Measurements from ENCODE around the gene GMPR.
"Not testable (repeated sequence)": the region's sequence is repeated elsewhere in the genome, so short reads cannot be mapped to it uniquely, and the experiment has no call there.

Gene GMPR

DNA sequence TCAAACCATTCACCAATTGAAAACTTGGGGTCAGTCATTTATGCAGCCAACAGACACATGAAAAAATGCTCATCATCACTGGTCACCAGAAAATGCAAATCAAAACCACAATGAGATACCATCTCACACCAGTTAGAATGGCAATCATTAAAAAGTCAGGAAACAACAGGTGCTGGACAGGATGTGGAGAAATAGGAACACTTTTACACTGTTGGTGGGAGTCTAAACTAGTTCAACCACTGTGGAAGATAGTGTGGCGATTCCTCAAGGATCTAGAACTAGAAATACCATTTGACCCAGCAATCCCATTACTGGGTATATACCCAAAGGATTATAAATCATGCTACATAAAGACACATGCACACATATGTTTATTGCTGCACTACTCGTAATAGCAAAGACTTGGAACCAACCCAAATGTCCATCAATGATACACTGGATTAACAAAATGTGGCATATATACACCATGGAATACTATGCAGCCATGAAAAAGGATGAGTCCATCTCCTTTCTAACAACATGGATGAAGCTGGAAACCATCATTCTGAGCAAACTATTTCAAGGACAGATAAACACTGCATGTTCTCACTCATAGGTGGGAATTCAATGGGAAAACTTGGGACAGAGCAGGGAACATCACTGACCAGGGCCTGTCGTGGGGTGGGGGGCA, 13.2 kb upstream of the GMPR start:
- not testable (repeated sequence) for DNase-seq (ENCODE audit: low read depth in 2 of 2)

DNA sequence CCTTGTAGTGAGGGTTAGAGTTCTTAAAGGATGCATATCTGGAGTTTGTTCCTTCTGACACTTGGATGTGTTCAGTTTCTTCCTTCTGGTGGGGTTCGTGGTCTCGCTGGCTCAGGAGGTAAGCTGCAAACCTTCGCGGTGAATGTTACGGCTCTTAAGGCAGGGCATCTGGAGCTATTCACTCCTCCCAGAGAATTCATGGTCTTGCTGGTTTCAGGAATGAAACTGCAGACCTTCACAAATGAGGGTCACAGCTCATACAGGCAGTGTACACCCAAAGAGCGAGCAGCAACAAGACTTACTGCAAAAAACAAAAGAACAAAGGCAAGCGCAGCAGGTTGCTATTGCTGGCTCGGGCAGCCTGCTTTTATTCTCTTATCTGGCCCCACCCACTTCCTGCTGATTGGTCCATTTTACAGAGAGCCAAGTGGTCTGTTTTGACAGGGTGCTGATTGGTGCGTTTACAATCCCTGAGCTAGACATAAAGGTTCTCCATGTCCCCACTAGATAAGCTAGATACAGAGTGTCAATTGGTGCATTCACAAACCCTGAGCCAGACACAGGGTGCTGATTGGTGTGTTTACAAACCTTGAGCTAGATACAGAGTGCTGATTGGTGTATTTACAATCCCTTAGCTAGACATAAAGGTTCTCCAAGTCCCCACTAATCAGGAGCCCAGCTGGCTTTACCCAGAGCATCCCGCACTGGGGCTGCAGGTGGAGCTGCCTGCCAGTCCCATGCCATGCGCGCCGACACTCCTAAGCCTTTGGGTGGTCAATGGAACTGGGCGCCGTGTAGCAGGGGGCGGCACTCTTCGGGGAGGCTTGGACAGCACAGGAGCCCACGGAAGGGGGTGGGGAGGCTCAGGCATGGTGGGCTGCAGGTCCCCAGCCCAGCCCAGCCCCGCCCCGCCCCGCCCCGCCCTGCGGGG, 12.0 kb upstream of the GMPR start:
- not testable (repeated sequence) for DNase-seq (ENCODE audit: low read depth in 2 of 2)

DNA sequence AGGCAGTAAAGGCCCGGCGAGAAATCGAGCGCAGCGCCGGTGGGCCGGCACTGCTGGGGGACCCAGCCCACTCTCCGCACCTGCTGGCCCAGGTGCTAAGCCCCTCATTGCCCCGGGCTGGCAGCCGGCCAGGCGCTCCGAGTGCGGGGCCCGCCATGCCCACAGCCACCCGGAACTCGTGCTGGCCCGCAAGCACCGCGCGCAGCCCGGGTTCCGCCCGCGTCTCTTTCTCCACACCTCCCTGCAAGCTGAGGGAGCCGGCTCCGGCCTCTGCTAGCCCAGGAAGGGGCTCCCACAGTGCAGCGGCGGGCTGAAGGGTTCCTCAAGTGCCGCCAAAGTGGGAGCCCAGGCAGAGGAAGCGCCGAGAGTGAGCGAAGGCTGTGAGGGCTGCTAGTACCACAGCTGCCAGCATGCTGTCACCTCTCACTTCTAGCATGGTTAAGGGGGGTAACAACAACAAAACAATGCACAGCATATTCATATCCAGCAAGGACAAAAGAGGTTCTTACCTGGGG, 11.3 kb upstream of the GMPR start:
- no peak for DNase-seq (ENCODE audit: low read depth in 2 of 2)

DNA sequence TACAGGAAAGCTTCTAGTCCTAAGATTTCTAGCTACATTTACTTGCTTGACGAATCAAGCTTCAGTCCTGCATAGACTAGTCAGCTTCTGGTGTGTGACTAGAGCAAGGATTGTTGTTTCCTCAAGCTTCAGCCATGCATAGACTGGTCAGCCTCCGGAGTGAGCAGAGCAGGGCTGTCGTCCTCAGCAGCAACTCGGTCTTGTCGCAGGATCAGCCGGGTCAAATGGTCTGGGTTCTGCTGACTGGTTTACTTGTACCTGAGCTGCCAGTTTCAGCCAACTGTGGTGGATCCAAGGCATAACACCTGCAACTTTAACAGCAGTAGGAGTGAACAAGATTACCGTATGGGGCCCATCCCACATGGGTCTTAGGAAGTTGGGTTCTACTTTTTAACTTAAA, 10.8 kb upstream of the GMPR start:
- no peak for DNase-seq (ENCODE audit: low read depth in 2 of 2)

DNA sequence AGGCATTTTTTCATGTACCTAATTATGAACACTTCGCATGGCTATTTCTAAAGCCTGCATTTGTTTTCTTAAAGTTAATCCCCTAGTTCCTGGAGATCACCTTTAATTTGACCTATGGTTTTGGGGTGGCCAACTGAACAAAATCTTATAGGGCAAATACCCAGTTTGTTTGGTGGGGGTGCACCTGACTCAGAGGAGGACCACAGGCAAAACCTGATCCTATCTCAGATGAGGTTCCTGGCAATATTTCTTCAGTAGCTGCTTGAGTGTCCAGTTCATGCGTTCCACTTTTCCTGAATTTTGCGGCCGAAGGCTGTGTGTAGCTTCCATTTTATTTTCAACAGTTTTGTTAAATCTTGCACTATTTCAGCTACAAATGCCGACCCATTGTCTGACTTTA, 10.3 kb upstream of the GMPR start:
- DNase-seq (ENCODE audit: low read depth in 2 of 2): no peak

DNA sequence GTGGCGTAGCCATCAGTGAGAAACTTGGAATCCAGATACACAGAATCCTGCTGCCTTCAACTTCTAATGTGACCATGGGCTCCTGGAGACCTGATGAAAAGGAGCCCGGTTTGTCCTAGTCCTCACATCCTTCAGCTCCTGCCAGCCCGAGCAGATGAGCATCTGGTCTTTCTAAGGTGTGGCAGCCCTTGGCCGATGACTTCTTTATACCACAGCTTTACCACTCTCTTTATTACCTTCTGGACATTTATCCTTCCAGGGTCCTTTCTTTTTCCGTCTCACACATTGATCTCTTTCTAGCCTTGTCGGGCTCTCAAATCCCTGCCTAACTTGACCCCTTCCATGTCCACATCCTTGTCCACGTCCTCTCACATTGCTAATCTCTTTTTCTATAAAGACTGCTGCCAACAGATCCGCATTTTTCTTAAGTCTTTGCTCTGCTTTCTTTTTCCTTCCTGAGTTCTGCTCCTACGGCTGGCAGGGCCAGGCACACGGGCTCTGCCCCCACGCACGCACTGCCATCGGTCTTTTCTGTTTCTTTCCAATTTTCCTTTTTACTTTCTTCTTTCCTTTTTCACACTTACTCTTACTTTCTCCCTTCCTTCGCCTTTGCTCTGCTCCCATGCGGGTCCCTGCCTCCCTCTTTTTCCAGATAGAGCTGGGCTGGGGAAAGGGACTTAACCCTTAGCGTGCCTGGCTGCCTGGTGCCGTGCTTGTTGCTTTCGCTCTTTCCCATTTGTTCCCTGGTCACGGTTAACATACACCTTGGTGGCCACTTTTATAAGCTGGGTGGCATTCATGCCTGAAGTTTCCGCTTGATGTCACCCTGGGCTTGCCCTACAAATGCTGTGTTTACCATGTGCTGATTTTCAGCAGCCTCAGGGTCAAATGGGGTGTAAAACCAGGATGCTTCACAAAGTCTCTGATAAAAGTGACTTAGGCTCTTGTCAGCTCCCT, 9.4 kb upstream of the GMPR start:
- DNase-seq (ENCODE audit: low read depth in 2 of 2): no peak

DNA sequence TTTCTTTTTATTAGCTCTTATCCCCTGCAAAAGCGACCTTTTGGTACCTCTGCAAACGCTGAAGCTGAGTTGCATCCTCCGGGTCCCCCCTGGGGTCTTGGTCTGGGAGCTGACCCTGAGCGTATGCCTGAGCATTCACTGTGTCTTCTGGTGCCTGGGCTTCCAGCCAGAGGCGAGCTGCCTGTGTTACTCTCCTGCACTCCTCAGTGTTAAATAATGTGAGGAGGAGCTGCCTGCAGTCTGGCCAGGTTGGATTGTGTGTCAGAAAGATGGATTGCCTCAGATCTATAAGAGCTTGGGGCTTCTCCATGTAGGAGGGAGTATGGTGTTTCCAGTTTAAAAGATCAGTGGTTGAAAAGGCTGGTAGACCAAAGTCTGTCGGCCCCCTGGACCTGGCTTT, 8.7 kb upstream of the GMPR start:
- DNase-seq (ENCODE audit: low read depth in 2 of 2): no peak

DNA sequence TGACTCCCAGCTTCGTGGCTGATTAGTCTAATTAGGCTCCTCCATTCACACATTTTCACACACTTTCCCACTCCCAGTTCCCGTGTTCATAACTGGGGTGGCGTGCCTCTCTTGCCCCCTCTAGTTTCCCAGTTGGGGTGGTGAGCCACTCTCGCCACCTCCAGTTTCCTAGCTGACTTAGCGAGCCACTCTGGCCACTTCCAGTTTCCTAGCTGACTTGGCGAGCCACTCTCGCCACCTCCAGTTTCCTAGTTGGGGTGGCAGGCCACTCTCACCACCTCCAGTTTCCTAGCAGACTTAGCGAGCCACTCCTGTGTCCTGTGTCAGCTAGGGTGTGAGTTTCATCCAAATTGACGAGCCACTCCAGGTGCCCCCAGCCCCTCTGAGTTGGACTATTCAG, 7.4 kb upstream of the GMPR start:
- DNase-seq (ENCODE audit: low read depth in 2 of 2): no peak

DNA sequence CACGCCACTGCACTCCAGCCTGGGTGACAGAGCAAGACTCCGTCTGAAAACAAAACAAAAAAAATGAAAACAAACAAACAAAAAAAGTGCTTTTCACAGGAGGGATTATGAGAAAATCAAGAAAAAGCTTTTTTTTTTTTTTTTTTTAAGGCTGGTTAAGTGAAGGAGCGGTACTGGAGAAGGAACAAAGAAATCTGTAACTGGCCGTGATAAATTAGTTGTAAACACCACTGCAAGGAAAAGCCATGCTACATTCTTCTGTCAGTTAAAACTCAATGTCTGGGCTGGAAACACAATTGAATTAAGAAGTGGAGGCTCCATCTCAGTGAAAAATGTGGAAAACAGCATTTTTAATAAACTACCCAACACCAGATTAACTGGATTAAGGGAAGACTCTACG, 6.3 kb upstream of the GMPR start:
- DNase-seq (ENCODE audit: low read depth in 2 of 2): no peak

DNA sequence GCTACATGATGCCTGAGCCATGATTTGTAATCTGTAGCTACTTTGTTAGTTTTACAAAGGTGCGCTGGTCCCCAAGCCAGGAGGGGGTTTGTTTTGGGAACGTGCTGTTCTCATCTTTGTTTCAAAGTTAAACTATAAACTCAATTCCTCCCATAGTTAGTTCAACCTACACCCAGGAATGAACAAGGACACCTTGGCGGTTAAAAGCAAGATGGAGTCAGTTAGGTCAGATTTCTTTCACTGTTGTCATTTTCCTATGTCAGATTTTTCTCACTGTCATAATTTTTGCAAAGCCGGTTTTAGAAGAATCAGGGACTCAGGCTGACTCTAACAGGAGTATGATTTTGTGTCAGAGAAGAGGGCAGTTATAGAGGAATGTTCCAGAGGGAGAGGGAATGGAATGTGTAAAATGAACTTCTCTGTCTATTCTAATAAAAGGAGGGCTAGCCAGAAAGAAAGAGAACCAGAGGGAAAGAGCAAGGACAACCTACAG, 2.3 kb upstream of the GMPR start:
- no peak for DNase-seq (ENCODE audit: low read depth in 2 of 2)

DNA sequence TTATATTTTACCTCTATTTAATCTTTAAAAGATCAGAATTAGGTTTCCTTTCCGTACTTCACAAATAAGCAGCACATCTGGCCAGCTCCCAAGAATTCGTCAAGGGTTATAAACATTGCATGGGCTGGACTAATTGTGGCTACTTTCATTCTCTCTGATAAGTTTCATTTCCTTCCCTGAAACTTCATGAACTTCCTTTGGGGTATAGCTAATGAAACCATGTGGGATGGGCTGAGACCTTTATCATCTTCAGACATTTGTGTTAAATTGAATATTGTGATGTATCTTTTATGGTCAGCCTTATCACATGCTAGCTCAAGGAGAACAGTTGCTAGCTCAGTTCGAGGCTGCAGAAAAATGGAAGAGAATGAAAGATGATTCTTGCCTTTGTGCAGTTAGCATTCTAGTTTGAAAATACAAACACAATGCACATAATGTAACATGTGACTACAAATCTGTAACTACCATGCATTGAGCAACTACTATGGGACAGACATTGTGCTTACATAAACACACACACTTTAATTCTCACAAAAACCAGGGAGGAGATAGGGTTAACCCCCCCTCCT, 1.7 kb upstream of the GMPR start:
- no peak for DNase-seq (ENCODE audit: low read depth in 2 of 2)

DNA sequence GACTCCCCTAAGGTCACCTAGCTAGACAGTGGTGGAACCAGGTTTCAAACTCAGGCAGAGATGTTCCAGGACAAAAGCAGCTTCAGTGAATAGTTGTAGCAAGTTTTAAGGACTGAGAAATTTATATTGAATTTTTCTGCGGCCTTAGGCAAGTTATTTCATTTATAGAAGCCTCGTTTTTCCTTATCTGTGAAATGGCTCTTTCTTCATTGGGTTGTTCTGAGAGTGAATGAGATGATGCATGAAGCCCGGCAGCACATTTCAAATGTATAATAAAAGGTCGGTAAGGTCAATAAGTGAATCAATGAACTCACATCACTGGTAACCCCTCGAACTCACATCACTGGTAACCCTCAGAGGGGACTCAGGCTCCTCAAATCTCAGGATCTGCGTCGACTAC, 1.1 kb upstream of the GMPR start:
- no peak for DNase-seq (ENCODE audit: low read depth in 2 of 2)

DNA sequence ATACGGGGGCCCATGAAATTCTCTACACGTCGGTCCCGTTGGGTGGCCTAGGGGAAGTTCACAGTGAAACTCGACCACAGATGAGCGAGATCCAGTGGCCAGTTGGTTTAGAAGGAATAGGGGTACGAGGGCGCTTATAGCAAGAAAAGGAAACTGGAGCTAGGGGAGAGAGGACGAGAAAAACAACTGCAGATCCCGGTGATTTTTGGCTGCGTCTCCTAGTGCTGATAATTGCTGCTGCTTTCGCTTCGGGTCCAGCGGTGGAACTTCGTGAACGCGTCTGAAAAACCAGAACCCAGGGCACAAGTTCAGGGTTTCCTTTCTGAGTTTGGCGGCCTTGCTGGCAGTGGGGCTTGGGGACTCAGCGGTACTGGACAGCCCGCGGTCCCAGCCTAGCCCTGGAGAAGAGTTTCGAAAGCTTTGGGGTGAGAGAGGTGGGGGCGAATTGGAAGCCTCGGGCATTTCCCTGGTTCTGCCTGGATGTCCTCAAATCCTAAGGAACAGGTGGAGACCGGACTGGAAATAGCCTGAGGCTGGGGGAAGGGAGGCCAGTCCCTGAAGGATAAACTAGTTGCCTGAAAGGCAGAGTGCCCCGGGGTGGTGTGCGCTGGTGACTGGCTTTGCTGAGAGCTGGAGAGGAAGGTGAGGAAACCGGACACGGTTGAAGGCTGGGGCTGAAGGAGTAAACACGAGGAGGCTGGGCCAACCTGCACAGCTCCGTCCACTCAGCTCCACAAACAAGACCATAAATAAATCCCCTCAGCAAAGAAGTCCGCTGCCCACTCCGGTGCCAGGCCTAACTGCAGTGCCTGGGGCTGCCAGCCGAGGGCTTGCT, 793 bp downstream of the GMPR start:
- no peak for DNase-seq (ENCODE audit: low read depth in 2 of 2)

DNA sequence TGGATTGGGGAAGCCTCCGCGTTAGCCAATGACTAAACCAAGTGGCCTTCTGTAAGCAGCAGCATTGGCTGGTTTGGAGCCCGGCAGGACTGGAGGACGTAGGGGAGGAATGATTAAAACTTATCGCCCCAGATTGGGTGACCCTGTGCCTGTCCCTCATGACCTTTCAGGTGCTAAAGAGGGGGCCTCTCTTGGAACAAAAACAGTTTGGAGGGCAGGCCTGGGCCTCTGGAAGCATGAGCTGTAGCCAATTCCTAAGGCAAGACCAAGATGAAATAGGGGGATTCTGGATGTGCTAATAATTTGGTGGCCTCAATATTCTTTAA, 1.4 kb downstream of the GMPR start:
- DNase-seq (ENCODE audit: low read depth in 2 of 2): no peak

DNA sequence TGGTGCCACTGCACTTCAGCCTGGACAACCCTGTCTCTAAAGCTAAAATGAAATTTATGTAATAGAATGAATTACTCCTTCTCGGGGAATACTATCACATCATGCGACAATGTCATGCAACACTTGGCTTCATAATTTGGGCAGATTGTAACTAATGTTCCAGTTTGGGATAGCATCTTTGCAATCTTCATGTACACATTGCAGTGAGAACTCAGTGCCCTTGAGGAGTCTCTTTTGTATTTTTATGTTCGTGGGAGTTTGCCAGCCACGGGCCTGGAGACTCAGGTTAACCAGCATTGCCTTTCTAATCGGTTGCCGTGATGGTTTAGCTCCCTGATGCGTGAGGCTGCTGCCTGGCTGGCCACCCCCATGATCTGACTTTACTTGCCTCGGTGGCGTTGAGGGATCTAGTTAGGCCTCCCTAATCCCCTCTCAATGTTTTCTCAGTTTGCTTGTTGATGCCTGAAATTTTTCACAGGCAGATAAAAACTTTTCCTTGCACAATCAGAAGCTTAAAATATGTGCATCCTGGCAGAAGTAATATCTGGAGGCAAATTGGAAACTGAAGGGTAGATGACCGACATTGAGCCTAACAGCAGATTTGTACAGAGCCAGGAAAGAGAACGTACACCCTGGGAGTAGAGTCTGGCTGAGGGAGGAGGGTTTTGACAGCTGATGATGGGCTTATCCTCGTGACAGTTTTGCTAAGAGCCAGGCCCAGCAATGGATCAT, 2.4 kb downstream of the GMPR start:
- no peak for DNase-seq (ENCODE audit: low read depth in 2 of 2)

DNA sequence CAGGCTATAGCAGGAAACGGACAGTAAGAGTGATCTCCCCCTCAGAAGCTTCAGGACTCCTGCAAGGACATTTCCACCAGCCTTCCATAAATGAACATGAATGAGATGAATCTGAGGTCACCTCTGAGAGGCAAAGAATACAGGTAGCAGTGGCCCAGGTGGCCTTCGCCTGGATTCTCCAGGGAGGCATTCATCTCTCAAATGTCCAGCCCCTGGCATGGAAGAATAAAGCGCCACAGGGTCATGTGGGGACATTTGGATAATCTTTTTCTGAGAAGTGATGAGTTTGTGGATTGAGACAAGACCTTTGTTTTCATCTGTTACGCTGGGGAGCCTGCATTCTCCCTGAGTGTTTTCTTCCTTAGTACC, 2.9 kb downstream of the GMPR start:
- no peak for DNase-seq (ENCODE audit: low read depth in 2 of 2)

DNA sequence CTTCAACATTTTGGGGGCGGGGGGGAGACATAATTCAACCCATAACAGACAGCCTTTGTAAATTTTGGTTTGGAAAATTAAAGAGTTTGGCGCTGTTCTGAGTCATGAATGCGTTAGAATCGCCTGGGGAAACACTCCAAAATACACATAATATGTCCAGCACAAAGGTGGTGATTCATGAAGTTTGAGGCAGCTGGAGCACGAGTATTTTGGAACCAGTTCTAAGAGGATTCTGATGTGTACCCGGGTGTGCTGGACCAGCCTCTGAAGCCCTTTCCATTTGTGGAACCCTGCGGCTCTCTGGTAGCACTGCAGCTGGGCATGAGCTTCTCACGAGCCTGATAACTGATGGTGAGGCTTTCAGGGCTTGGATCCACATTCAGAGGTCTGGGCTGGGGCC, 4.7 kb downstream of the GMPR start:
- DNase-seq (ENCODE audit: low read depth in 2 of 2): no peak

DNA sequence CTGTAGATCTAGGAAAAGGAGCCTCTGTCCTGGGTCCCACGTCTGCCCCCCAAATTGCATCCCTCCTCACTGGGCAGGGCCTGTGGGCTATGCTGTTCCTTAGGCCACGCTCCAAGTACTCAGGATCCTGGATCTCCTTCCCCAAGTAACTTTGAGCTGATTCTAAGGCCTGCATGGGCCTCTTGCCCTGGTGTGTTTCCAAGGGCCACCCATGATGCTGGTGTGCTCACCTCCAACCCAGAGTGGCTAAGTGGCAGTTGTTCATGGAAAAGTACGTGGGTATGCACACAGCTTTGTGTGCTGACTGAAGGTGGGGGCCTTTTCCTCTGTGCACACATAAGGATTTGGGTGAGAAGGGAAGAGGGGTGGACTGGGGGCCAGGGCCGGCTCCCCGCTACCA, 5.3 kb downstream of the GMPR start:
- no peak for DNase-seq (ENCODE audit: low read depth in 2 of 2)

DNA sequence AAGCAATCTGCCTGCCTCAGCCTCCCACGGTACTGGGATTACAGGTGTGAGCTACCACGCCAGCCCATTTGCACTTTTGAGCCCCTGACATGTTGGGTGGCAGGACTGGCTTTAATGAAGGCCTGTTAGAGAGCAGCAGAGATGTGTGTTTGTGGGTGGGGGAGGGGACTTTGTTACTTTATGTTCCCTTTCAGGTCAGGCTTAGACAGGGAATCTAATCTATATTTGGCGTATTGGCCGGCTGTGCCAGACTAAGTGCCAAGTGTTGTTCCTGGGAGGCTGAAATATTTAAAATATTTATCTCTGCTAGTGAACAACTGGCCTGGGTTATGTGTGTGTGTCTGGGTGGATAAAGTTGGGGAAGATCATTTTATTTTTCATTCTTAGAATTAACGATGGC, 6.1 kb downstream of the GMPR start:
- DNase-seq (ENCODE audit: low read depth in 2 of 2): no peak

DNA sequence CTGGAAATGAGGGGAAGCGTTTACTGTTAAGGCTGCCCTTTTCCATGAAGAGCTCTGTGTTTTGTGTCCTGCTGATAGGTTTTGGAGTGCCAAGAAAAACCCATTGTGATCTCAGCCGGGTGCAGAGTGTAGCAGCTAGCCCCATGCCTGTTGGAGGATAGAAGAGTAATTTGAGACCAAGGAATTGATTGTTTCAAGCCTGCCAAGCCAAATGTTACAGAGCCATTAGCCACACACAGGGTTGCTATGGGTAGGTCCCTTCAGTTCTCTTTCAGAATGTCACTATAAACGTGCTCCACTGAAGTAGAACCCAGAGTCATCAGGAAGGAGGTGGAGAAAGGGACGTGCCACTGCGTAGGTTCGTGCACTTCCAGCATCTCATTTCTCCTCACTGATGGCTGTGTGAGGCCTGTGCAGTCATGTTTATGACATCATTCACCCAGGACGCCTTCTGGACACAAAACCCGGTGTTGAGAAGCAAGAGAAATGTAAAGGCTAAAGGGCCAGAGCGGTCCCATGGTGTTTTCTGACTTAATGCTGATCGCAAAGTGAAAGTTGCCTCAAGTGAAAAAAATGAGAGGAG, 6.6 kb downstream of the GMPR start:
- DNase-seq (ENCODE audit: low read depth in 2 of 2): no peak

Measured in stimulated activated CD4-positive, alpha-beta T cell treated with anti-CD3 and anti-CD28 coated beads, Interleukin-15, amount 100 ng/mL, for 48 hours (primary cell).